Kidney epithelial cell (primary cell): Measurements from ENCODE around the gene ITGB6. TPM values are rescaled to one million over a fixed set of nuclear protein-coding genes. Genes with fewer than 3 reads are reported as not detected.

ENCODE experiments used
- DNase-seq: peaks from one replicate; pipeline ENCODE4 v3.0.0-alpha.2; 2010; ENCODE audit warnings: low read depth
- H3K27me3 ChIP-seq: 2 replicates; pipeline ENCODE4 v1.6.0; 2011; ENCODE audit warnings: low read length; ENCODE audit not compliant: control insufficient read depth, insufficient read depth
- H3K36me3 ChIP-seq: 2 replicates; pipeline ENCODE4 v1.5.1; 2011; ENCODE audit warnings: low read length; ENCODE audit not compliant: control insufficient read depth, insufficient read depth
- H3K4me3 ChIP-seq: 2 replicates; pipeline ENCODE4 v1.5.1; 2011; ENCODE audit warnings: low read depth, mild to moderate bottlenecking, control low read depth, low read length
- CTCF ChIP-seq: IDR thresholded peaks from 2 replicates; pipeline ENCODE4 v1.5.1; 2011; ENCODE audit warnings: mild to moderate bottlenecking, moderate library complexity, low read length, control low read depth, inconsistent platforms; ENCODE audit not compliant: insufficient read depth, poor library complexity, severe bottlenecking
- total RNA-seq: library from RNA; depleted of rRNA; stranded (reverse); fragments of >200 nt; gene quantifications from 2 replicates; pipeline ENCODE4 v1.2.3, GENCODE V29; 2015

The ITGB6 gene
- total RNA-seq, 1 donor from 2014 or later, result 68.5 TPM

GRCh38 chr2:160139350-160139749 is 60.7 kb downstream of the ITGB6 start:
- H3K36me3 ChIP-seq, result peaks cover 1% of the 10 kb centered on the region
- no peak overlapping the region for H3K4me3 ChIP-seq

DNA sequence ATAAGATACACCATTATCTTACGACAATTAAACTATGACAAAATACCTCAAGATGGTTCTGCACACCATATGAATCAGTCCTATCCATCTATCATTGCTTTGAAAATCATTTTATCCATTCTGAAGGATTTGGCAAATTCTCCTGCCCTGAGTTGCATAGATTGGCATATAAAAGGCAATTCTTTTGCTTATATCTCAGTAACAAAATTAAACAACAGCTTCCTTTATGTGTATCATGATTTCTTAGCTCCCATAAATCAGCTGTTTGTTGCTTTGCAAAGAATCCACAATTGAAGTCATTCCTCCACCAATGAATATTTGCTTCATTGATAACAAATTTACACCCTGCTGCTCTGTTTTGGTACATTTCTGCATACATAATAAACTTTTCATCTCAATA is 61.7 kb downstream of the ITGB6 start:
- Histone ChIP-seq H3K36me3 (peaks cover 1% of the 10 kb centered on the region), H3K4me3 (no peak overlapping the region), H3K27me3 (no peaks in the 10 kb centered on the region)
- DNase-seq, result no peak
- TF ChIP-seq CTCF, result no peak

More at GRCh38 chr2:160139350-160139749, 60.7 kb downstream of the ITGB6 start:
- TF ChIP-seq CTCF, result no peak
- no peaks in the 10 kb centered on the region for H3K27me3 ChIP-seq
- no peak for DNase-seq

- TF ChIP-seq CTCF, result no peak
Measured at GRCh38 chr2:160137464-160137863, 62.6 kb downstream of the ITGB6 start.

DNA sequence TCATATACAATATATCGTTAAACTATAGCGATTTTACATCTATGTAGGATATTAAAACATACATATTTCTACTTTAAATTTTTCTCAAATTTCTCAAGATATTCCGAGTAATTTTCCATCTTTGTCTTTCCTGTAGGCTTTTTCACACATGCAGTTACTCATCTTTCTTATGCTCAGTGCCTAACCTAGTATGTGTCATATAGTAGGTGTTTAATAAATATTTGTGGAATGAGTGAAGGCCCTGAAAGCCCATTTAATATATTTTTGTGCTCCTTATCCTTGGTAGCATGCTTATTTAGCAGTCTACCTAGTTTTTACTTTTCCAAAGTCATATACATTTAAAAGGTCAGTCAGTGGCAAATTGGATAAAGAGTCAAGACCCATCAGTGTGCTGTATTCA is 67.3 kb downstream of the ITGB6 start:
- DNase-seq, result no peak
- H3K36me3 ChIP-seq, result peaks cover 1% of the 10 kb centered on the region

More at GRCh38 chr2:160137464-160137863, 62.6 kb downstream of the ITGB6 start:
- Histone ChIP-seq H3K36me3 (peaks cover 1% of the 10 kb centered on the region), H3K27me3 (no peaks in the 10 kb centered on the region), H3K4me3 (no peak overlapping the region)
- DNase-seq, result no peak

GRCh38 chr2:160126756-160127155 is 73.3 kb downstream of the ITGB6 start:
- Histone ChIP-seq H3K27me3 (no peaks in the 10 kb centered on the region), H3K4me3 (no peak overlapping the region), H3K36me3 (no peaks in the 10 kb centered on the region)
- DNase-seq, result no peak
- TF ChIP-seq CTCF, result no peak

More for the DNA sequence above, 67.3 kb downstream of the ITGB6 start:
- no peak for TF ChIP-seq CTCF
- Histone ChIP-seq H3K27me3 (no peaks in the 10 kb centered on the region), H3K4me3 (no peak overlapping the region)

DNA sequence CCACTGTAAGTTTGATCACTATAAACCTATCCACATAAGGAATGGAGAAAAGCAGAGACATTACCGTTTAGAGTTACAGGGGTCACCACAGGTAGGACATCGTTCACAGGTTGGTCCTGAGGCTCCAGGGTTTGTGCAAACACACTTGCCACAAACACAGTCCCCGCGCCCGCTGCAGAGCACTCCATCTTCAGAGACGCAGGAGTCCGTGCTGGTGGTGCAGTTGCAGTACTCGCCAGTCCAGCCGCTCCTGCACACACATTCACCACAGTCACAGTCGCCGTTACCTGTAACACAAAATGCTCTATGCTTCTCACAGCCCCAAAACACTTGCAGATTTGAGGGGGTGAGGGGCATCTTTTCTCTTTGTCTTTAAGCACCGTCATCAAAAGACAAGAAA is 73.8 kb downstream of the ITGB6 start:
- Histone ChIP-seq H3K27me3 (no peaks in the 10 kb centered on the region), H3K4me3 (no peak overlapping the region), H3K36me3 (no peaks in the 10 kb centered on the region)
- no peak for TF ChIP-seq CTCF
- DNase-seq, result no peak
